WTC11 (cell line): ENCODE data around the gene MVK. TPM values are rescaled to one million over a fixed set of nuclear protein-coding genes. Genes with fewer than 3 reads are reported as not detected.

Experiments used
- ATAC-seq: fragments of 200-7000 bp; cut with Tn5 transposase; 2 replicates; pipeline ENCODE4 v1.10.0; 2021; ENCODE audit warnings: mild to moderate bottlenecking, moderate library complexity
- CTCF ChIA-PET: fragments of 300-600 bp; sonication (Branson Sonifier 250); formaldehyde crosslinking; loops from one replicate; lab custom pipeline; 2021; ENCODE audit warnings: antibody characterized with exemption; lab: Charles Lee
- POLR2A ChIA-PET: fragments of 350-600 bp; sonication (Branson Sonifier 250); formaldehyde crosslinking; loops from one replicate; lab custom pipeline; 2021; ENCODE audit warnings: antibody characterized with exemption; lab: Charles Lee
- DNase-seq: peaks from one replicate; pipeline ENCODE4 v3.0.0; 2021; ENCODE audit warnings: low spot score
- H3K27ac Mint-ChIP-seq: 2 replicates; pipeline ENCODE4 v1.8.0; 2021; ENCODE audit warnings: mixed read lengths
- H3K27me3 Mint-ChIP-seq: 2 replicates; pipeline ENCODE4 v1.8.0; 2021; ENCODE audit warnings: low read depth, mild to moderate bottlenecking, moderate library complexity, mixed read lengths
- H3K36me3 Mint-ChIP-seq: 2 replicates; pipeline ENCODE4 v1.8.0; 2021; ENCODE audit warnings: mixed read lengths
- H3K4me1 Mint-ChIP-seq: 2 replicates; pipeline ENCODE4 v1.8.0; 2022; ENCODE audit warnings: mixed read lengths
- H3K4me3 Mint-ChIP-seq: 2 replicates; pipeline ENCODE4 v1.8.0; 2021; ENCODE audit warnings: mild to moderate bottlenecking, moderate library complexity, mixed read lengths
- H3K9me3 Mint-ChIP-seq: 2 replicates; pipeline ENCODE4 v1.8.0; 2021; ENCODE audit warnings: mixed read lengths
- CREM ChIP-seq: sonication (generic); formaldehyde crosslinking; IDR thresholded peaks from 2 replicates; pipeline ENCODE4 v1.8.1; 2022; ENCODE audit warnings: mild to moderate bottlenecking, missing genetic modification reagents, moderate library complexity
- E2F5 ChIP-seq: sonication (generic); formaldehyde crosslinking; IDR thresholded peaks from 2 replicates; pipeline ENCODE4 v1.8.1; 2022; ENCODE audit warnings: mild to moderate bottlenecking, moderate library complexity, missing genetic modification reagents
- ESRRA ChIP-seq: sonication (generic); formaldehyde crosslinking; IDR thresholded peaks from 2 replicates; pipeline ENCODE4 v1.8.1; 2022; ENCODE audit warnings: mild to moderate bottlenecking, missing genetic modification reagents, borderline replicate concordance
- FOXP1 ChIP-seq: sonication (generic); formaldehyde crosslinking; IDR thresholded peaks from 2 replicates; pipeline ENCODE4 v1.8.0; 2022; ENCODE audit warnings: missing genetic modification reagents, mild to moderate bottlenecking, moderate library complexity, borderline replicate concordance
- IRF2 ChIP-seq: sonication (generic); formaldehyde crosslinking; IDR thresholded peaks from 2 replicates; pipeline ENCODE4 v1.8.0; 2022; ENCODE audit warnings: low read depth, missing genetic modification reagents, borderline replicate concordance
- JUN ChIP-seq: sonication (generic); formaldehyde crosslinking; IDR thresholded peaks from 2 replicates; pipeline ENCODE4 v1.8.0; 2023; ENCODE audit warnings: mild to moderate bottlenecking, missing genetic modification reagents
- KAT7 ChIP-seq: sonication (generic); formaldehyde crosslinking; IDR thresholded peaks from 2 replicates; pipeline ENCODE4 v1.8.1; 2023; ENCODE audit warnings: missing genetic modification reagents, mild to moderate bottlenecking, borderline replicate concordance
- MYBL2 ChIP-seq: sonication (generic); formaldehyde crosslinking; IDR thresholded peaks from 2 replicates; pipeline ENCODE4 v1.8.1; 2023; ENCODE audit warnings: mild to moderate bottlenecking, moderate library complexity, missing genetic modification reagents
- NR2C2 ChIP-seq: sonication (generic); formaldehyde crosslinking; IDR thresholded peaks from 2 replicates; pipeline ENCODE4 v1.8.0; 2022; ENCODE audit warnings: mild to moderate bottlenecking, missing genetic modification reagents
- OVOL2 ChIP-seq: fragments of 250-450 bp; sonication (Bioruptor Pico); IDR thresholded peaks from 2 replicates; pipeline ENCODE4 v1.9.0; 2021; ENCODE audit warnings: mild to moderate bottlenecking, borderline replicate concordance
- PRRX2 ChIP-seq: fragments of 250-450 bp; sonication (Bioruptor Pico); IDR thresholded peaks from 2 replicates; pipeline ENCODE4 v1.8.0; 2021; ENCODE audit warnings: mild to moderate bottlenecking
- TCF7 ChIP-seq: sonication (generic); formaldehyde crosslinking; IDR thresholded peaks from 2 replicates; pipeline ENCODE4 v1.8.0; 2022; ENCODE audit warnings: mild to moderate bottlenecking, low read depth, missing genetic modification reagents, moderate library complexity
- TEAD1 ChIP-seq: sonication (generic); formaldehyde crosslinking; IDR thresholded peaks from 2 replicates; pipeline ENCODE4 v1.8.0; 2022; ENCODE audit warnings: mild to moderate bottlenecking, missing genetic modification reagents
- TP53 ChIP-seq: sonication (generic); formaldehyde crosslinking; IDR thresholded peaks from 2 replicates; pipeline ENCODE4 v1.8.1; 2023; ENCODE audit warnings: mild to moderate bottlenecking, missing genetic modification reagents
- ZNF219 ChIP-seq: sonication (generic); formaldehyde crosslinking; IDR thresholded peaks from 2 replicates; pipeline ENCODE4 v1.8.0; 2023; ENCODE audit warnings: missing genetic modification reagents, mild to moderate bottlenecking, borderline replicate concordance
- ZNF232 ChIP-seq: sonication (generic); formaldehyde crosslinking; IDR thresholded peaks from 2 replicates; pipeline ENCODE4 v1.8.0; 2022; ENCODE audit warnings: mild to moderate bottlenecking, missing genetic modification reagents
- ZNF416 ChIP-seq: fragments of 250-450 bp; sonication (Bioruptor Pico); IDR thresholded peaks from 2 replicates; pipeline ENCODE4 v1.9.0; 2021; ENCODE audit warnings: mild to moderate bottlenecking, inconsistent platforms
- total RNA-seq: library from RNA; stranded (reverse); gene quantifications from 3 replicates; pipeline ENCODE4 v1.2.3, GENCODE V29; 2021
- TF ChIP-seq, protein P1 (sequence below): sonication (generic); formaldehyde crosslinking; IDR thresholded peaks from 2 replicates; pipeline ENCODE4 v1.8.0; 2022; ENCODE audit warnings: mild to moderate bottlenecking, missing genetic modification reagents
- TF ChIP-seq, protein P2 (sequence below): sonication (generic); formaldehyde crosslinking; IDR thresholded peaks from 2 replicates; pipeline ENCODE4 v1.8.1; 2023; ENCODE audit warnings: mild to moderate bottlenecking, missing genetic modification reagents, borderline replicate concordance
- TF ChIP-seq, protein P3 (sequence below): sonication (generic); formaldehyde crosslinking; IDR thresholded peaks from 2 replicates; pipeline ENCODE4 v1.8.1; 2023; ENCODE audit warnings: mild to moderate bottlenecking, missing genetic modification reagents, moderate library complexity
- TF ChIP-seq, protein P4 (sequence below): sonication (generic); formaldehyde crosslinking; IDR thresholded peaks from 2 replicates; pipeline ENCODE4 v1.8.0; 2022; ENCODE audit warnings: mild to moderate bottlenecking, missing genetic modification reagents
- TF ChIP-seq, protein P5 (sequence below): fragments of 250-450 bp; sonication (Bioruptor Pico); IDR thresholded peaks from 2 replicates; pipeline ENCODE4 v2.1.2; 2022; ENCODE audit warnings: mild to moderate bottlenecking, moderate library complexity

MVK gene
- total RNA-seq, 1 experiment from 2014 or later: 13.2 TPM

DNA sequence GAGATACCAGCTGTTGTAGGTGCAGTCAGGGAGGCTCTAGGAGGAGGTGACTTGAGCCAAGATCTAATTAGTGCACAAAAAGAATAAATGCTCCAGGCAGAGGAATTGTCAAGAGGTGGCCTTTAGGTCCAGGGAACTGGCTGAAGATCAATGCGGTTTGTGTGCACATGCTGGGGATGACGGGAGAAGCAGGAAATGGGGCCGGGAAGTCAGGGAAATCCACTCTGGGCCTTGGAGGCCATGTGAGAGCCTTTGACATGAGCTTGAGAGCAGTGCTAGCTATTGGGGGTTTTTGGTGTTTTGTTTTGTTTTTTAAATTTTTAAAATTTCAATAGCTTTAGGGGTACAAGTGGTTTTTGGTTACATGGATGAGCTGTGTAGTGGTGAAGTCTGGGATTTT lies 67.4 kb downstream of the MVK start (continued):
- TF ChIP-seq, protein P1, sequence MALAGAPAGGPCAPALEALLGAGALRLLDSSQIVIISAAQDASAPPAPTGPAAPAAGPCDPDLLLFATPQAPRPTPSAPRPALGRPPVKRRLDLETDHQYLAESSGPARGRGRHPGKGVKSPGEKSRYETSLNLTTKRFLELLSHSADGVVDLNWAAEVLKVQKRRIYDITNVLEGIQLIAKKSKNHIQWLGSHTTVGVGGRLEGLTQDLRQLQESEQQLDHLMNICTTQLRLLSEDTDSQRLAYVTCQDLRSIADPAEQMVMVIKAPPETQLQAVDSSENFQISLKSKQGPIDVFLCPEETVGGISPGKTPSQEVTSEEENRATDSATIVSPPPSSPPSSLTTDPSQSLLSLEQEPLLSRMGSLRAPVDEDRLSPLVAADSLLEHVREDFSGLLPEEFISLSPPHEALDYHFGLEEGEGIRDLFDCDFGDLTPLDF: no peak
- no peak for TF ChIP-seq FOXP1 (CRISPR knock-in tag)
- TF ChIP-seq, all 79 proteins: peak for 0

DNA sequence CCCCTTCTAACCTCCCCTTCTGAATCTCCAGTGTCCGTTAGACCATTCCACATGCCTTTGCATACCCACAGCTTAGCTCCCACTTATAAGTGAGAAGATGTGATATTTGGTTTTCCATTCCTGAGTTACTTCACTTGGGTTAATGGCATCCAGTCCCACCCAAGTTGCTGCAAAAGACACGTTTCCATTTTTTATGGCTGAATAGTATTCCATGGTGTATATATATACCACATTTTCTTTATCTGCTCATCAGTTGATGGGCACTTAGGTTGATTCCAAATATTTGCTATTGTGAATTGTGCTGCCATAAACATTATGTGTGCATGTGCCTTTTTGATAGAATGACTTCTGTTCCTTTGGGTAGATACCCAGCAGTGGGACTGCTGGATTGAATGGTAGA lies 67.8 kb downstream of the MVK start:
- no peaks in the 10 kb centered on the region for H3K36me3 Mint-ChIP-seq
- H3K4me3 Mint-ChIP-seq: no peak overlapping the region
- no peaks in the 10 kb centered on the region for H3K27me3 Mint-ChIP-seq
- H3K9me3 Mint-ChIP-seq: no peaks in the 10 kb centered on the region
- H3K4me1 Mint-ChIP-seq: peaks cover 6% of the 10 kb centered on the region
- TF ChIP-seq, protein P2, sequence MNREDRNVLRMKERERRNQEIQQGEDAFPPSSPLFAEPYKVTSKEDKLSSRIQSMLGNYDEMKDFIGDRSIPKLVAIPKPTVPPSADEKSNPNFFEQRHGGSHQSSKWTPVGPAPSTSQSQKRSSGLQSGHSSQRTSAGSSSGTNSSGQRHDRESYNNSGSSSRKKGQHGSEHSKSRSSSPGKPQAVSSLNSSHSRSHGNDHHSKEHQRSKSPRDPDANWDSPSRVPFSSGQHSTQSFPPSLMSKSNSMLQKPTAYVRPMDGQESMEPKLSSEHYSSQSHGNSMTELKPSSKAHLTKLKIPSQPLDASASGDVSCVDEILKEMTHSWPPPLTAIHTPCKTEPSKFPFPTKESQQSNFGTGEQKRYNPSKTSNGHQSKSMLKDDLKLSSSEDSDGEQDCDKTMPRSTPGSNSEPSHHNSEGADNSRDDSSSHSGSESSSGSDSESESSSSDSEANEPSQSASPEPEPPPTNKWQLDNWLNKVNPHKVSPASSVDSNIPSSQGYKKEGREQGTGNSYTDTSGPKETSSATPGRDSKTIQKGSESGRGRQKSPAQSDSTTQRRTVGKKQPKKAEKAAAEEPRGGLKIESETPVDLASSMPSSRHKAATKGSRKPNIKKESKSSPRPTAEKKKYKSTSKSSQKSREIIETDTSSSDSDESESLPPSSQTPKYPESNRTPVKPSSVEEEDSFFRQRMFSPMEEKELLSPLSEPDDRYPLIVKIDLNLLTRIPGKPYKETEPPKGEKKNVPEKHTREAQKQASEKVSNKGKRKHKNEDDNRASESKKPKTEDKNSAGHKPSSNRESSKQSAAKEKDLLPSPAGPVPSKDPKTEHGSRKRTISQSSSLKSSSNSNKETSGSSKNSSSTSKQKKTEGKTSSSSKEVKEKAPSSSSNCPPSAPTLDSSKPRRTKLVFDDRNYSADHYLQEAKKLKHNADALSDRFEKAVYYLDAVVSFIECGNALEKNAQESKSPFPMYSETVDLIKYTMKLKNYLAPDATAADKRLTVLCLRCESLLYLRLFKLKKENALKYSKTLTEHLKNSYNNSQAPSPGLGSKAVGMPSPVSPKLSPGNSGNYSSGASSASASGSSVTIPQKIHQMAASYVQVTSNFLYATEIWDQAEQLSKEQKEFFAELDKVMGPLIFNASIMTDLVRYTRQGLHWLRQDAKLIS (CRISPR knock-in tag): no peak
- TF ChIP-seq TEAD1 (CRISPR knock-in tag): no peak
- no peak for TF ChIP-seq KAT7 (CRISPR knock-in tag)
- no peak for TF ChIP-seq TP53 (CRISPR knock-in tag)
- no peak for TF ChIP-seq CREM (CRISPR knock-in tag)
- no peak for TF ChIP-seq NR2C2 (CRISPR knock-in tag)
- TF ChIP-seq OVOL2: no peak
- TF ChIP-seq ZNF232 (CRISPR knock-in tag): no peak
- TF ChIP-seq JUN (CRISPR knock-in tag): no peak
- TF ChIP-seq ZNF416: no peak
- TF ChIP-seq, protein P3, sequence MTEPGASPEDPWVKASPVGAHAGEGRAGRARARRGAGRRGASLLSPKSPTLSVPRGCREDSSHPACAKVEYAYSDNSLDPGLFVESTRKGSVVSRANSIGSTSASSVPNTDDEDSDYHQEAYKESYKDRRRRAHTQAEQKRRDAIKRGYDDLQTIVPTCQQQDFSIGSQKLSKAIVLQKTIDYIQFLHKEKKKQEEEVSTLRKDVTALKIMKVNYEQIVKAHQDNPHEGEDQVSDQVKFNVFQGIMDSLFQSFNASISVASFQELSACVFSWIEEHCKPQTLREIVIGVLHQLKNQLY (CRISPR knock-in tag): no peak
- TF ChIP-seq, protein P4, sequence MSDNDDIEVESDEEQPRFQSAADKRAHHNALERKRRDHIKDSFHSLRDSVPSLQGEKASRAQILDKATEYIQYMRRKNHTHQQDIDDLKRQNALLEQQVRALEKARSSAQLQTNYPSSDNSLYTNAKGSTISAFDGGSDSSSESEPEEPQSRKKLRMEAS (CRISPR knock-in tag): no peak
- H3K27ac Mint-ChIP-seq: no peak overlapping the region
- ChIA-PET POLR2A (no interaction called here), CTCF (interaction anchor here (0.8 to 2.8 kb wide), 2 partner anchors 43 to 134 kb away, joined by 3 to 14 read pairs; no protein-coding TSS in a partner anchor)
- ATAC-seq (no peak), DNase-seq (no peak)

- CTCF ChIA-PET: interaction anchor here (1.0 kb wide), 1 partner anchor 45 kb away, joined by 4 read pairs; no protein-coding TSS in a partner anchor
- Mint-ChIP-seq H3K36me3 (no peaks in the 10 kb centered on the region), H3K4me3 (no peak overlapping the region), H3K27me3 (no peaks in the 10 kb centered on the region; the same call in 1 of the 2 replicates), H3K27ac (no peak overlapping the region)
- TF ChIP-seq IRF2 (CRISPR knock-in tag) (no peak), ESRRA (no peak), ZNF219 (CRISPR knock-in tag) (no peak), PRRX2 (CRISPR knock-in tag) (no peak), TCF7 (CRISPR knock-in tag) (no peak), JUN (CRISPR knock-in tag) (no peak), E2F5 (CRISPR knock-in tag) (no peak), MYBL2 (CRISPR knock-in tag) (no peak)
- TF ChIP-seq, protein P5, sequence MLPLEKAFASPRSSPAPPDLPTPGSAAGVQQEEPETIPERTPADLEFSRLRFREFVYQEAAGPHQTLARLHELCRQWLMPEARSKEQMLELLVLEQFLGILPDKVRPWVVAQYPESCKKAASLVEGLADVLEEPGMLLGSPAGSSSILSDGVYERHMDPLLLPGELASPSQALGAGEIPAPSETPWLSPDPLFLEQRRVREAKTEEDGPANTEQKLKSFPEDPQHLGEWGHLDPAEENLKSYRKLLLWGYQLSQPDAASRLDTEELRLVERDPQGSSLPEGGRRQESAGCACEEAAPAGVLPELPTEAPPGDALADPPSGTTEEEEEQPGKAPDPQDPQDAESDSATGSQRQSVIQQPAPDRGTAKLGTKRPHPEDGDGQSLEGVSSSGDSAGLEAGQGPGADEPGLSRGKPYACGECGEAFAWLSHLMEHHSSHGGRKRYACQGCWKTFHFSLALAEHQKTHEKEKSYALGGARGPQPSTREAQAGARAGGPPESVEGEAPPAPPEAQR (CRISPR knock-in tag): no peak
- TF ChIP-seq, all 79 proteins: peak for 0
- ATAC-seq (no peak), DNase-seq (no peak)
- Mint-ChIP-seq H3K9me3 (no peaks in the 10 kb centered on the region), H3K4me1 (no peaks in the 10 kb centered on the region)
- POLR2A ChIA-PET: no interaction called here
These were observed 69.0 kb downstream of the MVK start for GRCh38 chr12:109642506-109643132.
